Measurements from ENCODE around the gene NAPSA.

The NAPSA gene

DNA sequence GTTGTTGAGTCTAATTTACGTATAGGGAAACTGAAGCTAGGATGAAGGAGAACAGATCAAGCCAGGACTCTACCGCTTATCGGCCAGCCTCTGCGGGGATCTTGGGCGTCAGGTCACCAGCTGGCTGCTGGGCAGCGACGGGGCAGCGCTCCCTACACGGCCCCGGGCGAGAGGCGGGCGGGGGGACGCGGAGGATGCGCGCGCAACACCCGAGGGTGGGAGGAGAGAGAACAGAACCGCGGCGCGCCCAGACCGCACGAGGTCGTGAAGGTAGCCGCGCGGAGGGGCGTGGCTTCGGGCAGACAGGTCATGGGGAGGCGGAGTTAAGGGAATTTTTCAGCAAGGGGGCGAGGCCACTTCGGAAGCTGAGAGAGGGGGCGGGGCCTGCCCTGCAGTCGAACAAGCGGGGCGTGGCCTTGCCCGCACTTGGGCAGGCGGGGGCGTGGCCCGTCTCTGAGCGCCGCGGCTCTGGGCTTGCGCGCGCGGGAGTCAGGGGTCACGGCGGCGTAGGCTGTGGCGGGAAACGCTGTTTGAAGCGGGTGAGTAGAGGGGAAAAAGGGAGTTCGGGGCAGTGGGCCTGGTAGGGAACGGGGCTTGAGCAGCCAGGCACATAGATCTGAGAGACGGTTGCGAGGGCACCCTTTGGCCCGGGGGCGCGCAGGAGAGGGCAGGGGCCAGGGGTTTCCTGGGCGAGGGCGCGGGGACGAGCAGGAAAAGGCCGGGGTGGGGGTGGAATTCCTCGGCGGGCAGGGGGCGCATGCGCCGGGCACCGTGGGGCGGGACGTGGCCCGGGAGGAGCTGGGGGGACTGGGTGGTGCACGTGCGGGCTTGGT, 18.6 kb upstream of the NAPSA start, which contains the start of gene POLD1:
Gene POLD1, plus strand, starts transcription at position 496 of the 833 bp plus-strand sequence. CDS start 14,505 bp downstream, outside the sequence.
- DNase-seq: peak; percentile 97

DNA sequence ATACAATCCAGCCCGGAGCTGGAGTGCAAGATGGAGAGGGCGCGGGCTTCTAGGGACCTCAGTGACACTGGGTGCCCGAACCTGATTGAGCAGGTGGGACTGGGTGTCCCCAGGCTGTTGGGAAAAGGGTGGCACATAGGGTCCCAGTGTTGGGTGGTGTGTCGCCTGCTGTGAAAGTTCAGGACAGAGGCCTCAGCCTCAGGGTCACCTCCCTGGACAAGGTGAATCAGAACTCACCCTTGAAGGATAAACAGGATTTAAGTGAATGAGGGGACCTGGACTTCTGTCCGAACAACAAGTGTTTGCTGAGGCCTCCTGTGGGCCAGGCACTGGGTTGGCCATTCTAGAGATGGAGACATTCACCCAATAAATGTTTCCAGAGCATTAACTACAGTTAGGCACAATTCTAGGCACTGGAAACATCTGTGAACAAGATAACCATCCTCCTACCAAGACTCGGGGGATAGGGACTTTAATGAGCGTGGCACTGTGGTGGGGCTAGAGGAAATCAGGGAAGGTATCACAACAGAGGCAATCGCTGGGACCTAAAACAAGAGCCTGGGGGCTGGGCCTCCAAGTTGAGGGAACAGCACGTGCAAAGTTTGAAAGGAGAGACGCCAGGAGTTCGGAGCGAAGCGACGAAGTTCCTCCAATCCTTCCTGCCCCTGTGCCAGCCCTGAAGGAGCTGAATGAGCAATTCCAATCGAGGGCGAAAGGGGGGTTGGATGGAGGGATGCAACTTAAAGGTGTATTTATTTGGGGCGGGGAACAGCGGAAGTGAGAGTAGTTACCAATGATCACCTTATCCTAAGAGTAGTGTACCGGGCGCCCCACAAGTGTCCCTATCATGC, 17.8 kb upstream of the NAPSA start:
- DNase-seq: no peak

DNA sequence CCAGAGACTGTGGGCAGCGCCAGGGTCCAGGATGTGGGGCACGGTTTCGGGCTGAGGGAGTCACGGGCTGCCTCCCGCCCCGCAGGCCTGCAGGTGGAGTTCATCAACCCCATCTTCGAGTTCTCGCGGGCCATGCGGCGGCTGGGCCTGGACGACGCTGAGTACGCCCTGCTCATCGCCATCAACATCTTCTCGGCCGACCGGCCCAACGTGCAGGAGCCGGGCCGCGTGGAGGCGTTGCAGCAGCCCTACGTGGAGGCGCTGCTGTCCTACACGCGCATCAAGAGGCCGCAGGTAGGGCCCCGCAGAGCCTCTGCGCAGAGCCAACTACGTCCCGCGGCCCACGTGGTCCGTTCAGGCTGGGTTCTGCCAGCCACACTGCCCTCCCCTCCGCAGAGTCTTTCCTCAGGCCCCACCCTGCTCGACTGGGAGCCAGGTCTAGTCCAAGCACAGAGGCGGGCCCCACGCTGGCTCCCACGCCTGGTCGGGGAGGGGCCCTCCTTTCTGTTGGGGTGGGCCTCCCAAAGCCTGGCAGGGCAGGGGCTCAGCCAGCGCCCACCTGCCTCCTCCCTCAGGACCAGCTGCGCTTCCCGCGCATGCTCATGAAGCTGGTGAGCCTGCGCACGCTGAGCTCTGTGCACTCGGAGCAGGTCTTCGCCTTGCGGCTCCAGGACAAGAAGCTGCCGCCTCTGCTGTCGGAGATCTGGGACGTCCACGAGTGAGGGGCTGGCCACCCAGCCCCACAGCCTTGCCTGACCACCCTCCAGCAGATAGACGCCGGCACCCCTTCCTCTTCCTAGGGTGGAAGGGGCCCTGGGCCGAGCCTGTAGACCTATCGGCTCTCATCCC, 16.7 kb upstream of the NAPSA start:
- DNase-seq: no peak

DNA sequence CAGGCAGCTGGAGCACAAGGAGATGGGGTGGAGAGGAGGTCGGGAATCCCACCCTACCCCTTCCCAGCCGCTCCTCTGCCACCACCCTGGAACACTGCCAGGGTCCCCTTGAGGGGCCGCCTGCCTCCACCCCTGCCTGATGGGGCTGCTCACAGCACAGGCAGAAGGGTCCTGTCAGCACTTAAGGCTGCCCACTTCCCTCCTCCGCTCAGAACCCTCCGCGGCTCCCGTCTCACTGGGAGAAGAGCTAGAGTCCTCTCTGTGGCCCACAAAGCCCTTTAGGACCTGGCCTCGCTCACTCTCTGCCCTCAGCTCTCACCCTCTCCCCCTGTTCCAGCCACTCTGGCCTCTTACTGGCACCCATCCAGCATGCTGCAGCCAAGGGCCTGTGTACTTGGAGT, 15.3 kb upstream of the NAPSA start:
- no peak for DNase-seq

DNA sequence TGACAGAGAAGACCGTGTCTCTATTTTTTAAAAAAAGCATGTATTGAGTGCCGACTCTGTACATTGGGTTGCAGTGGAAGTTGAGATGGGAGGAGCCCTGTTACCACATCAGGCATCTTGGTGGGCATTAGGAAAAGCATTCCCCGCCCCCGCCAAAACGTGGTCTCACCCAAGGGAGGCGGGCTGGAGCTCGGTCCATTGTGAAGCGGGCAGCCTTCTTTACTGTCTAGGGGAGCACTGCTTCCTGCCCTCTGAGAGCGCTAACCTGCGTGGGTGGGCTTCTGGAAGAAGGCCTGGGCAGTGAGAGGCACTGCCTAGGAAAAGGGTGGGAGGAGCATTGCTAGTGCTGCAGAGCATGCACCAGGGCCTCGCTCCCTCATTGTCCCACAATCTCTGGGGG, 14.7 kb upstream of the NAPSA start:
- no peak for DNase-seq

DNA sequence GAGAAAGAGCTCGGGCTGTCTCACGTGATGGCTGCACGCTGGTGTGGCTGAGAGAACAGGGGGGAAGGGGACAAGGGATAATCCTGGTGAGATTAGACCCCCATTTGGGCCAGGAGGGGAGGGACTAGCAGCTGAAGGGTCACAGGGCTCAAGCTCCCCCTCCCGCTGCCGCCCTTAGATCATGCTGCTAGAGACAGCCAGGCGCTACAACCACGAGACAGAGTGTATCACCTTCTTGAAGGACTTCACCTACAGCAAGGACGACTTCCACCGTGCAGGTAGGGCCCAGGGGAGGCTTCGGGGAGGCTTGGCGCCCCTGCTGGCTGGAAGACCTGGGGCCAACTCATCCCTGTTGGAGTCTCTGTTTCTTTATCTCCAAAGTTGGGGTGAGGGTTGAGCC, 14.2 kb upstream of the NAPSA start:
- DNase-seq: no peak

DNA sequence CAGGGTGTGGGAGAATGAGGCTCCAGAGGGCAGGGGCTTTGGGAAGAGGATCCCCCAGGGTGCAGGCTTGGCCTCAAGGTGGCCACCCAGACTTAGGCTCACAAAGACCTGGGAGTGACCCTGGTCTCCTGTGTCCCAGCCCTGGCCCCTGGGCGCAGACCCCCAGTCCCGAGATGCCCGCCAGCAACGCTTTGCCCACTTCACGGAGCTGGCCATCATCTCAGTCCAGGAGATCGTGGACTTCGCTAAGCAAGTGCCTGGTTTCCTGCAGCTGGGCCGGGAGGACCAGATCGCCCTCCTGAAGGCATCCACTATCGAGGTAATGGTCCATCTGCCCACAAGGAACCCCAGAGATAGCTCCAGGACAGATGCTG, 13.4 kb upstream of the NAPSA start:
- DNase-seq: no peak

DNA sequence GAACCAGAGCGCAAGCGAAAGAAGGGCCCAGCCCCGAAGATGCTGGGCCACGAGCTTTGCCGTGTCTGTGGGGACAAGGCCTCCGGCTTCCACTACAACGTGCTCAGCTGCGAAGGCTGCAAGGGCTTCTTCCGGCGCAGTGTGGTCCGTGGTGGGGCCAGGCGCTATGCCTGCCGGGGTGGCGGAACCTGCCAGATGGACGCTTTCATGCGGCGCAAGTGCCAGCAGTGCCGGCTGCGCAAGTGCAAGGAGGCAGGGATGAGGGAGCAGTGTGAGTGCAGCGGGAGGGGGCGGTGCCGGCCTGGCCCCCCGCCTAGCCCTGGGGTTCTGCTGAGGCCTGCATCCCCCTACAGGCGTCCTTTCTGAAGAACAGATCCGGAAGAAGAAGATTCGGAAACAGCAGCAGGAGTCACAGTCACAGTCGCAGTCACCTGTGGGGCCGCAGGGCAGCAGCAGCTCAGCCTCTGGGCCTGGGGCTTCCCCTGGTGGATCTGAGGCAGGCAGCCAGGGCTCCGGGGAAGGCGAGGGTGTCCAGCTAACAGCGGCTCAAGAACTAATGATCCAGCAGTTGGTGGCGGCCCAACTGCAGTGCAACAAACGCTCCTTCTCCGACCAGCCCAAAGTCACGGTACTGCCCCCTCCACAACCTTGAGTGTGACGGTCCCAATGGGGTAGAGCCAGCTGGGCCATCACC, 12.9 kb upstream of the NAPSA start:
- no peak for DNase-seq

DNA sequence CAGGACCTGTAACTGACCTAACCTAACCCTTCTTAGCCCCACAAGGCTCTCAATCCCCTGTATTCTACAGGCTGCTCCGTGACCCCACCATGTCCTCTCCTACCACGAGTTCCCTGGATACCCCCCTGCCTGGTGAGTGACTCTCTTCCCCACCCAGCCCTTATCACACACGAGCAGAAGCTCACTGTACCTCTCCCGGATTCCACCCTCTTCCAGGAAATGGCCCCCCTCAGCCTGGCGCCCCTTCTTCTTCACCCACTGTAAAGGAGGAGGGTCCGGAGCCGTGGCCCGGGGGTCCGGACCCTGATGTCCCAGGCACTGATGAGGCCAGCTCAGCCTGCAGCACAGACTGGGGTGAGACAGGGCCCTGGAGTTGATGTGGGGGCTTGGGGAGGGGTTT, 12.1 kb upstream of the NAPSA start:
- DNase-seq: no peak

DNA sequence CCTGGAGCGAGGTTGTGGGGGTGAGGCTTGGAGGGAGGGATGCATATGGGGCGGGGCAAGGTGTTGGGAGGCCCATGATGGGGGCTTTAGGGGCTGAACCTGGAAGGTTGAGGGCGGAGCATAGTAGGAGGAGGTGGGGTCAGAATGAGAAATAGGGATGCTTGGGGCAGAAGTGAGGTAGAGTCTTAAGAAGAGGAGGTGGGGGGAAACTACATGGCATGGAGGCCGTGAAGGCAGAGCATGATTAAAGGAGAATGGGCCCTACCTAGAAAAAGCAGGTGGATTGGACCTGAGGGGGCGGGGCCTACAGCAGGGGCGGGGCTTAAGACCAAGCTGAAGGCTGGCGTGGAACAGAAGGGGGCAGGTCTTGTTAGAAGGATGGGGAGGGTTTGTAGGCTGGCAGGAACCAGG, 11.6 kb upstream of the NAPSA start:
- no peak for DNase-seq

DNA sequence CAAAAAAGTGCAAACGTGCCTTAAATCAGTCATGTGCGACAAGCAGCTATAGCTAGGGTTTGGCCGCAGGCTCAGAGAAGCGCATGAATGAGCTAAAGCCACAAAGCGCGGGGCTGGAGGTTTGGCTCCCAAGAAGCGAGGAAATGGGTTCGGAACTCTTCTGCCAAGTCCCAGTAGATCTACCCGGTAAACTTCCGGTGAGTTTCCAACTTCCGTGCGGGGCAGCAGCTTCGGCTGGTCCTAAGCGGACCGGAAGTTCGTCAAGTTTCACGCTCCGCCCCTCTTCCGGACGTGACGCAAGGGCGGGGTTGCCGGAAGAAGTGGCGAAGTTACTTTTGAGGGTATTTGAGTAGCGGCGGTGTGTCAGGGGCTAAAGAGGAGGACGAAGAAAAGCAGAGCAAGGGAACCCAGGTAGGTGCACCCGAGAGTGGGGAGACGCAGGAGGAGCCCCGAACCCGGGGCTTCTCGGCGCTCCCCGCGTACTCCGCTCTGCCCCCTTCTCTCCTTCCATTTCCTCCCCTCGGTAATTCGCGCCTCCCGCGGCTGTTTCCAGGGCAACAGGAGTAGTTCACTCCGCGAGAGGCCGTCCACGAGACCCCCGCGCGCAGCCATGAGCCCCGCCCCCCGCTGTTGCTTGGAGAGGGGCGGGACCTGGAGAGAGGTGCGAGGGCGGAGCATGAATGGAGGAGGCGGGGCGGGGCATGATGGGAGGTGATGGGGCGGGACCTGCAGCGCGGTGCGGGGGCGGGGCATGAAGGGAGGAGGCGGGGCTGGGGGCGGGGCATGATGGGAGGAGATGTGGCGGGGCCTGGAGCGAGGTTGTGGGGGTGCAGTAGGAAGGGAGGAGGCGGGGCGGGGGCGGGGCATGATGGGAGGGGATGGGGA, 11.0 kb upstream of the NAPSA start, which contains the start of gene NR1H2:
Gene NR1H2, plus strand, starts transcription at position 292 of the 885 bp plus-strand sequence. CDS start 1,149 bp downstream, outside the sequence.
- peak; percentile 96 for DNase-seq

DNA sequence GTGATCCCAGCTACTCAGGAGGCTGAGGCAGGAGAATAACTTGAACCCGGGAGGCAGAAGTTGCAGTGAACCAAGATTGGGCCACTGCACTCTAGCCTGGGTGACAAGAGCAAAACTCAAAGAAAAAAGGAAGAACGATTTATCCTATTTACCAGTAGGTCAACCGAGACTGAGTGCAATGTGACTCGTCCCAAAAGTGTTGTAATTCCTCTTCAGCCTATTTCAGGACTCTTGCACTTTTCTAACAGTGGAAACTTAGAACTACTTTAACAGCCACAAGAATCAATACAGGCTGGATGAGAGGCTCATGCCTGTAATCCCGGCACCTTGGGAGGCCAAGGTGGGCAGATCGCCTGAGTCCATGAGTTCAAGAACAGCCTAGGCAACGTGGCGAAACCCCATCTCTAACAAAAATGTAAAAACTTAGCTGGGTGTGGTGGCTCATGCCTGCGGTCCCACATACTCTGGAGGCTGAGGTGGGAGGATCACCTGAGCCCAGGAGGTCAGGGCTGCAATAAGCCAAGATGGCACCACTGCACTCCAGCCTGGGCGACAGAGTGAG, 6.6 kb upstream of the NAPSA start:
- no peak for DNase-seq

DNA sequence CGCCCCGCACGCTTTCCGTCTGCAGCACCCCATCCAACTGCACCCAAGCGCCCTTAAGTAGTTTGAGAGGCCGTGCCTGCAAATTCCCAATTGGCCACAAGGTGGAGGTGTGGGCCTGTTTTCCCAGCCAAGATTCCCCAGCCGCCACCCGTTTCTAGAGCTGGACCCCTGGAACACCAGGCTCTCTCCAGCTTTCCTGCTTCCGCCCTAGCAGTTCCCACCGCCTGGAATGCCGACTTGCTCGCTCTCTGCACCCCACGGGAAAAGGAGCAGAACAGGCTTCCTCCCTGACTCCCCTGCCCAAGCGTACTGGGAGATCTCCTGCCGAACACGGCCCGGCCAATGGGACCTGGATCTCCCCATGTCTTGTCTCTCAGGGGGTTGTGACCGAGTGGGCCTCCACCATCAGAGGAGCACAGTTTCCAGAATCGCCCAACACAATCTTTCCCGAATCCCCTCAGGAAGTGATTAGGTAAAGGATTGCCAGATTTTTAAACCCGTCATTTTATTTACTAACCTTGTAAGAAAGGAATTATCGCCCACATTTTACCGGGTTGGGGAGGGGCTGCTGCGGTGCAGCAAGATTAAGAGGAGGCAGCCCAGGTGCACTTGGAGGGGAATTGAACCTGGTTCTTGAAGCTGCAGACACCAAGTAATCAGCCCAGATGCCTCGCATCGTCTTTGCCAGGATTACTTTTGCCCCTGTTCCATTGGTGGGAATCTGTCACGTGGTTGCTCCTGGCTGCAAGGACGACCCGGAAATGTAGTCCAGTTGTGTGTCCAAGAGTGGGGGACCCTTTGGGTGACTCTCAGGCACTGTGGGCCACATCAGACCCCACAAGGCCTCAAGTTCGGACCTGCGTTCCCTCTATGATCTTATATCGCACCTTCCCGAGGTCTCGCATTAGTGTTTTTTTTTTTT, 3.5 kb upstream of the NAPSA start:
- peak; percentile 89 for DNase-seq

DNA sequence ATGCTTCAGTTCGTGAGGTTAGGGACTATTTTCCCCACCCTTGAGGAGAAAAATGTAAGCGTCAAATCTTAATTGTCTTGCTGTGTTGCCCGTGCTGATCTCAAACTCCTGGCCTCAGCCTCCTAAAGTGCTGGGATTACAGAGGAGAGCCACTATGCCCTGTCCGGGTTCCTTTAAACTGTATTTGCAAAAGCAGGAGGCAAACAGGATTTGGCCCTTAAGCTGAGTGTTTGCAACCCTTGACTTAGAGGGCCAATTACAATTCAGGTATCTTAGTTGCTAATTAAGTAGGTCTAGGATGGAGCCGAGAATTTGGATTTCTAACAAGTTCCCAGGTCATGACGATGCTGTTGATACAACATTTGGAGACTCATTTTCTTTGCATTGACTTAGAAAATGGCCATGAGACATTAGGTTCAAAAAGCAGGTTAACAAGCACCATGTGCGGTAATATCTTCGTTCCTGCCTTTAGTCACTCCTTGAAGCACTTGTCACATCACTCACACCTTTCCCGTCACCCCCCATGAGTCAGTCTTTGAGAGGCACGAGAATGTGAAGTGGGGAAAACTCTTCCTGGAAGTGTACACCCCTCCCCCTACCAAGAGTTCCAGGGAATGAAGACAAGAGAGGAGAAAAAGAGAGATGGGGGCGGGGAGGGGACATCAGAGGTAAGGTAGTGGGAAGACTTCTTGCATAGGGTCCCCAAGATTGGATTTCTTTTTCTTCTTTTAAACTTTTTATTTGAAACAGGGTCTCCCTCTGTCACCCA, 2.6 kb downstream of the NAPSA start:
- DNase-seq: no peak

DNA sequence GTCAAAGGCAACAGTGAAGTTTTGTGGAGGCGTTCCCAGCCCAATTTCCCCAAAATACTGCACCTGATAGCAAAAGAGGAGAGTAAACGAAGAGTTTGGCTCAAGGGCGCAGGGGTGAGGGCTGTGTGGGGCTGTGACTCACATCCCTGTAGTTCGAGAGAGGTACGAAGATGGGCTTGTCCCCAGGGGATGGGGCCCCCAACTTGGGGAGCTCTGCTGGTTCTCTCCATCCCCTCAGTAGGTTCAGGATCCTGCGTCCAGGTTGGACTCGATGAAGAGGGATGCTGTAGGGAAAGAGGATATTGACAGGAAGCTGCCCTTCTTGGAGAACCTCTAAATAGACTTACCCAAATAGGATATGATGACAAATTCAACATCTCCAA, 3.4 kb downstream of the NAPSA start:
- no peak for DNase-seq

DNA sequence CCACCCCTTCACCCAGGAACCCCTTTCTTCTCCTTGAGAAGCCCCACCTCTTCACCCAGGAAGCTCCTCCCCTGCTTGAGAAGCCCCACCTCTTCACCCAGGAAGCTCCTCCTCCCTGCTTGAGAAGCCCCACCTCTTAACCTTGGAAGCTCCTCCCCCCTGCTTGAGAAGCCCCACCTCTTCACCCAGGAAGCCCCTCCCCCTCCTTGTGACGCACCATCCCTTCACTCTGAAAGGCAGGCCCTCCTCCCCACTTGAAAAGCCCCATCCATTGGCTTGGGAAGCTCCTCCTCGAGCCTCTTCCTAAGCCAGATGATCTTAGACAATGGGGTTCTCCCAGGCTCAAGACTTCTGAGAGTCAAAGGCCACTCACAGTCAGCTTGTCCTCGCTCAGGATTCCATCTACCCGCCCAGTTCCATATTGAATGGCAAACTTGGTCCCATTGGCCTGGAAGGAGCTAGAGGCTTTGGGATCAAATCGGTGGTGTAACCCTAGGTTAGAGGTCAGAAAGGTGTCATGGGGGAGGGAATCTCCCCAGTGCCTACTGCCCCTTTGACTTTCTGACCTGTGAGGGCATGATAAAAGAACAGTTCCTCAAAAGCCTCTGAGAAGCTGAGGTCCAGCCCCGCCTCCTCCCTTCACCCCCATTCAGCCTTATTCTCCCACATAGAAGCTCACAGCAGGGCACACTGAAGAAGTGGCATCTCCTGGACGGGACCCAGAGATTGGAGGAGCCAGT, 4.0 kb downstream of the NAPSA start:
- no peak for DNase-seq

DNA sequence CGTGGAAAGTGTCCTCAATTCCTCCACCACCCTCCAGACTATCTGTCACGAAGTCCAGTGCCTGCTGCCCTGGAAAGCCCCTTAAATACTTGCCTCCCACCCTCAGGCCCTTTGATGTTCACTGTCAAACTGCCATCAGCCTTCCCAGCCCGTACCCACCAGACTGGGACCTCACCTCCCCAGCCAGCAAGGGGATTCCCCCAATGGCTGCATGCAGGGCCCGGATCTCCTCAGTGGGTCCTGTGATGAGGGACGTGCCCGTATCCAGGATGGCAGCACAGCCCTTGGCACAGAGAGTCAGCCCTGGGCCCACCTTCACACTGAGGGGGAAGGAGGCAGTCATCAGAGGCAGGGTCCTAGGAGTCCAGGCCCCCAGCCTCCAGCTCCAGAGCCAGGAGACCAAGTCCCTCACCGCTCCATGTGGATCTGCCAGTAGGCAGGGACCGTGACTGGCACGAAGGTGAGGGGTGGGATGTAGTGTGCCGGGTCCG, 6.1 kb downstream of the NAPSA start:
- DNase-seq: no peak
